Endothelial cell of umbilical vein (primary cell): Measurements from ENCODE around the gene SLC25A26. TPM values are rescaled to one million over a fixed set of nuclear protein-coding genes. Genes with fewer than 3 reads are reported as not detected.

ENCODE experiments used
- BruUV-seq: library from RNA; stranded (reverse); fragments of 400-500 nt; replicated peaks from 2 replicates; lab custom pipeline; 2021; lab: Mats Ljungman, UMichigan
- CTCF ChIA-PET: fragments of 300-600, 350-600 bp; sonication (Branson Sonifier 250); formaldehyde crosslinking; loops from one replicate; lab custom pipeline; 2021; ENCODE audit warnings: antibody characterized with exemption, inconsistent platforms; lab: Charles Lee
- POLR2A ChIA-PET: fragments of 300-600, 350-600 bp; sonication (Branson Sonifier 250); formaldehyde crosslinking; loops from one replicate; lab custom pipeline; 2021; ENCODE audit warnings: antibody characterized with exemption, inconsistent platforms; lab: Charles Lee
- DNase-seq: peaks from one replicate; pipeline ENCODE4 v3.0.0-alpha.2; 2011; ENCODE audit warnings: low read depth, low spot score
- FAIRE-seq: peaks from 2 replicates; lab custom pipeline; 2011; peaks lifted over from hg19 to GRCh38; lab: Jason Lieb, UNC
- H2AFZ ChIP-seq: 2 replicates; pipeline ENCODE4 v1.6.0; 2012; ENCODE audit warnings: low read depth, low read length, control low read depth, inconsistent platforms
- H3K27ac ChIP-seq: 2 replicates; pipeline ENCODE4 v1.5.1; 2011; ENCODE audit warnings: low read depth, mild to moderate bottlenecking, control low read depth, low read length, moderate library complexity; ENCODE audit not compliant: insufficient read depth
- H3K27me3 ChIP-seq, 2 experiments: 2 replicates each; pipeline versions ENCODE4 v1.6.0 to v1.6.1; 2011; ENCODE audit warnings: low read length in 2 of 2, mixed read lengths in 1 of 2; ENCODE audit not compliant: control insufficient read depth in 2 of 2, insufficient read depth in 2 of 2
- H3K36me3 ChIP-seq, 2 experiments: 2 replicates in 1 of 2; 3 replicates in 1 of 2; pipeline ENCODE4 v1.5.1; 2011; ENCODE audit warnings: low read length in 2 of 2, mild to moderate bottlenecking in 1 of 2, moderate library complexity in 1 of 2; ENCODE audit not compliant: control insufficient read depth in 2 of 2, insufficient read depth in 2 of 2; ENCODE audit errors: extremely low read depth in 1 of 2
- H3K4me1 ChIP-seq: 3 replicates; pipeline ENCODE4 v1.5.1; 2011; ENCODE audit warnings: mild to moderate bottlenecking, low read length; ENCODE audit not compliant: control insufficient read depth, insufficient read depth; ENCODE audit errors: extremely low read depth
- H3K4me2 ChIP-seq: 2 replicates; pipeline ENCODE4 v1.6.1; 2011; ENCODE audit warnings: low read length, control low read depth, mixed read lengths; ENCODE audit not compliant: insufficient read depth
- H3K4me3 ChIP-seq, 3 experiments: fragments of 200-600 bp in 1 of 3; sonication (generic), shearing (Covaris generic) in 1 of 3; replicated peaks in 1 of 3; 2 replicates each; pipeline ENCODE4 v1.5.1; 2011 to 2016; ENCODE audit warnings: control low read depth in 3 of 3, low read length in 3 of 3, mild to moderate bottlenecking in 2 of 3, inconsistent platforms in 1 of 3, low read depth in 1 of 3, moderate library complexity in 1 of 3; ENCODE audit not compliant: insufficient read depth in 1 of 3
- H3K79me2 ChIP-seq: 2 replicates; pipeline ENCODE4 v1.6.0; 2012; ENCODE audit warnings: low read length, inconsistent platforms; ENCODE audit not compliant: control insufficient read depth, insufficient read depth
- H3K9ac ChIP-seq: replicated peaks from 2 replicates; pipeline ENCODE3; 2011; ENCODE audit warnings: low read length, control low read depth; ENCODE audit not compliant: insufficient read depth; ENCODE audit errors: extremely low read depth
- H3K9me1 ChIP-seq: replicated peaks from 3 replicates; pipeline ENCODE4 v1.6.0; 2011; ENCODE audit warnings: mild to moderate bottlenecking, low read length; ENCODE audit not compliant: control insufficient read depth, insufficient read depth; ENCODE audit errors: extremely low read depth
- H3K9me3 ChIP-seq: replicated peaks from 2 replicates; pipeline ENCODE4 v1.5.1; 2012; ENCODE audit warnings: low read length, inconsistent platforms; ENCODE audit not compliant: control insufficient read depth, insufficient read depth
- H4K20me1 ChIP-seq: replicated peaks from 2 replicates; pipeline ENCODE3; 2011; ENCODE audit warnings: mild to moderate bottlenecking, low read length; ENCODE audit not compliant: control insufficient read depth, insufficient read depth; ENCODE audit errors: extremely low read depth
- EZH2 ChIP-seq: IDR thresholded peaks from 2 replicates; pipeline ENCODE4 v1.6.1; 2012; ENCODE audit warnings: borderline replicate concordance, low read depth, mild to moderate bottlenecking, moderate library complexity, low read length, inconsistent platforms; ENCODE audit not compliant: severe bottlenecking
- FOS ChIP-seq: IDR thresholded peaks from 2 replicates; pipeline ENCODE4 v1.6.1; 2011; ENCODE audit warnings: mild to moderate bottlenecking, low read length, moderate library complexity, borderline replicate concordance; ENCODE audit not compliant: insufficient read depth
- GATA2 ChIP-seq: IDR thresholded peaks from 2 replicates; pipeline ENCODE4 v1.7.0; 2011; ENCODE audit warnings: low read depth, mild to moderate bottlenecking, moderate library complexity, mixed read lengths, low read length; ENCODE audit not compliant: insufficient read length, insufficient read depth
- JUN ChIP-seq: IDR thresholded peaks from 2 replicates; pipeline ENCODE4 v1.6.1; 2011; ENCODE audit warnings: borderline replicate concordance, low read depth; ENCODE audit not compliant: insufficient read length, insufficient read depth
- MYC ChIP-seq: IDR thresholded peaks from one replicate; pipeline ENCODE4 v1.6.1; 2011; ENCODE audit warnings: mild to moderate bottlenecking, low read depth, low read length
- POLR2A ChIP-seq: IDR thresholded peaks from 2 replicates; pipeline ENCODE4 v1.6.1; 2012; ENCODE audit warnings: low read depth, mild to moderate bottlenecking, control low read depth, low read length
- POLR2AphosphoS5 ChIP-seq: IDR thresholded peaks from 2 replicates; pipeline ENCODE4 v1.6.1; 2012; ENCODE audit warnings: low read depth, mild to moderate bottlenecking, control low read depth, low read length, moderate library complexity; ENCODE audit not compliant: insufficient read depth
- dilution Hi-C: fragments of 300-500 bp; cut with MboI; formaldehyde crosslinking; loops from one replicate; pipeline ENCODE4 v1.15.0; 2019; ENCODE audit warnings: low sequenced_read_pairs; ENCODE audit not compliant: extremely low pct_ligation_motif_present
- intact Hi-C: fragments of 100-400 bp; cut with micrococcal nuclease; formaldehyde crosslinking; loops from one replicate; pipeline ENCODE4 v1.10.0; 2022
- polyA plus RNA-seq, 4 experiments: library from polyadenylated mRNA; depleted of rRNA in 3 of 4; stranded (reverse) in 3 of 4; unstranded in 1 of 4; fragments of >200 nt; gene quantifications; 2 replicates each; pipeline versions ENCODE4 v1.2.1 to v1.2.3, GENCODE V29; 2011 to 2012; ENCODE audit warnings: missing spikeins in 1 of 4
- total RNA-seq: library from RNA; stranded (reverse); gene quantifications from 2 replicates; pipeline ENCODE4 v1.2.3, GENCODE V29; 2021
- TF ChIP-seq, protein P1 (sequence below), 2 donors: IDR thresholded peaks; 1 replicate in 1 of 2; 2 replicates in 1 of 2; pipeline ENCODE4 v1.5.1; 2011; ENCODE audit warnings: low read length in 2 of 2, mild to moderate bottlenecking in 2 of 2, moderate library complexity in 2 of 2, control low read depth in 1 of 2, inconsistent platforms in 1 of 2, low read depth in 1 of 2; ENCODE audit not compliant: insufficient read depth in 1 of 2; ENCODE audit errors: extremely low read depth in 1 of 2
- TF ChIP-seq, protein P2 (sequence below): IDR thresholded peaks from 2 replicates; pipeline ENCODE4 v1.6.1; 2011; ENCODE audit not compliant: insufficient read depth, insufficient read length

The SLC25A26 gene
- total and polyA plus RNA-seq, 2 donors (not counting 3 experiments of a cell fraction or from before 2014, with no cell fraction given), result 11.8 to 23.5 TPM

DNA sequence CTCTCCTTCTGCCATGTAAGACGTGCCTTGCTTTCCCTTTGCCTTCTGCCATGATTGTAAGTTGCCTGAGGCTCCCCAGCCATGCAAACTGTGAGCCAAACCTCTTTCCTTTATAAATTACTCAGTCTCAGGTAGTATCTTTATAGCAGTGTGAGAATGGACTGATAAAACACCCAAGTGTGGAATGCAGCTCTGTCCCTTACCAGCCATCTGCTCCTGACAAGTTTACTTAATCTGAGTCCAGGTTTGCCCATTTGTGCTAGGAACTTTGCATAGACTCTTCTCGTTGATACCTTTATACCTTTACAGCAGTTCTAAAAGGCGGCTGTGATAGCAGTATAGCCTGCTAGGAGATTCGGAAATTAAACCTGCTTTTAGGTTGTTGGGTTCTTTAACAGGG, 48.1 kb downstream of the SLC25A26 start:
- H3K36me3 ChIP-seq, result no peaks in the 10 kb centered on the region
- H3K4me1 ChIP-seq, result no peaks in the 10 kb centered on the region
- H3K27ac ChIP-seq, result no peak overlapping the region
- no peak for DNase-seq
- H3K4me2 ChIP-seq, result no peak overlapping the region
- no peak overlapping the region for H3K4me3 ChIP-seq
- POLR2A ChIA-PET, result no interaction called here
- dilution Hi-C loops, result no loop called here
- no peaks in the 10 kb centered on the region for H3K9me1 ChIP-seq
- no TSS peak for BruUV-seq
- no peak for TF ChIP-seq EZH2
- no peak for TF ChIP-seq POLR2AphosphoS5
- no peak for TF ChIP-seq POLR2A
- no peaks in the 10 kb centered on the region for H3K9me3 ChIP-seq
- no peaks in the 10 kb centered on the region for H4K20me1 ChIP-seq
- no peak overlapping the region for H3K9ac ChIP-seq
- no peaks in the 10 kb centered on the region for H3K27me3 ChIP-seq
- no peak overlapping the region for H2AFZ ChIP-seq
- no peak for FAIRE-seq
- H3K79me2 ChIP-seq, result no peaks in the 10 kb centered on the region
- CTCF ChIA-PET, result interaction anchor here (2.6 to 4.9 kb wide), 3 partner anchors 15 to 553 kb away, joined by 5 to 30 read pairs (median 18); no protein-coding TSS in a partner anchor
- intact Hi-C loops, result no loop called here

DNA sequence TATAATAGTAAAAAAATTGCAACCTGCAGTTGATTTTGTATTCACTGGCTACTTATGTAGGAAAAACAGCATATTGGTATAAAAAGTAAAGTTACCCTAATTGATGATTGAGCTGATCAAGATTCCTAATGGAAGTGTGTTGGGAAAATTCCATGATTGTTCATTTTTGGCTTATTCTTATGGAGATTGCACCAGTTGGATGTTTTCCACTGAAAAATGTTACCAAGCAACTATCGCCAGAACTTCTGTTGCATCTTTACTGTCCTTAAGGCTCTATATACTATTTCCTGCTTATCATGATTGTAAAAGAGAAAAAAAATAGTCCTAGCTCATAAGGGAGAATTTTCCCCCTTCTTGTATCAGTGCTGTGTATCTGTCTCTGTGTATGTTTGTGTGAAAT, 48.6 kb downstream of the SLC25A26 start:
- Histone ChIP-seq H3K27ac (no peak overlapping the region), H3K4me3 (no peak overlapping the region), H3K36me3 (no peaks in the 10 kb centered on the region), H3K27me3 (no peaks in the 10 kb centered on the region), H4K20me1 (no peaks in the 10 kb centered on the region), H3K9ac (no peak overlapping the region), H3K4me2 (no peak overlapping the region), H3K79me2 (no peaks in the 10 kb centered on the region), H3K9me1 (no peaks in the 10 kb centered on the region), H2AFZ (no peak overlapping the region), H3K9me3 (no peaks in the 10 kb centered on the region), H3K4me1 (no peaks in the 10 kb centered on the region)
- CTCF ChIA-PET, result interaction anchor here (1.1 to 4.9 kb wide), 4 partner anchors 15 to 552 kb away, joined by 3 to 30 read pairs (median 12); no protein-coding TSS in a partner anchor
- dilution Hi-C loops (no loop called here), intact Hi-C loops (no loop called here)
- POLR2A ChIA-PET, result no interaction called here
- no peak for DNase-seq
- TF ChIP-seq MYC, result no peak
- no peak for TF ChIP-seq POLR2AphosphoS5
- TF ChIP-seq, protein P1, sequence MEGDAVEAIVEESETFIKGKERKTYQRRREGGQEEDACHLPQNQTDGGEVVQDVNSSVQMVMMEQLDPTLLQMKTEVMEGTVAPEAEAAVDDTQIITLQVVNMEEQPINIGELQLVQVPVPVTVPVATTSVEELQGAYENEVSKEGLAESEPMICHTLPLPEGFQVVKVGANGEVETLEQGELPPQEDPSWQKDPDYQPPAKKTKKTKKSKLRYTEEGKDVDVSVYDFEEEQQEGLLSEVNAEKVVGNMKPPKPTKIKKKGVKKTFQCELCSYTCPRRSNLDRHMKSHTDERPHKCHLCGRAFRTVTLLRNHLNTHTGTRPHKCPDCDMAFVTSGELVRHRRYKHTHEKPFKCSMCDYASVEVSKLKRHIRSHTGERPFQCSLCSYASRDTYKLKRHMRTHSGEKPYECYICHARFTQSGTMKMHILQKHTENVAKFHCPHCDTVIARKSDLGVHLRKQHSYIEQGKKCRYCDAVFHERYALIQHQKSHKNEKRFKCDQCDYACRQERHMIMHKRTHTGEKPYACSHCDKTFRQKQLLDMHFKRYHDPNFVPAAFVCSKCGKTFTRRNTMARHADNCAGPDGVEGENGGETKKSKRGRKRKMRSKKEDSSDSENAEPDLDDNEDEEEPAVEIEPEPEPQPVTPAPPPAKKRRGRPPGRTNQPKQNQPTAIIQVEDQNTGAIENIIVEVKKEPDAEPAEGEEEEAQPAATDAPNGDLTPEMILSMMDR (IDR thresholded peaks at IDR 0.05; ENCODE audit: extremely low read depth in 1 of 2, insufficient read depth in 1 of 2, low read depth in 1 of 2, low read length in 2 of 2), result no peak
- TF ChIP-seq FOS, result no peak
- no peak for TF ChIP-seq GATA2
- TF ChIP-seq POLR2A, result no peak
- no peak for TF ChIP-seq JUN
- TF ChIP-seq, protein P2, sequence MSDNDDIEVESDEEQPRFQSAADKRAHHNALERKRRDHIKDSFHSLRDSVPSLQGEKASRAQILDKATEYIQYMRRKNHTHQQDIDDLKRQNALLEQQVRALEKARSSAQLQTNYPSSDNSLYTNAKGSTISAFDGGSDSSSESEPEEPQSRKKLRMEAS, result no peak
- no peak for TF ChIP-seq EZH2
- BruUV-seq, result no TSS peak
- no peak for FAIRE-seq
